ENCODE data around the gene SDC1. TPM values are rescaled to one million over a fixed set of nuclear protein-coding genes. Genes with fewer than 3 reads are reported as not detected.
A peak's percentile ranks its signal among the peaks of the same experiment; 100 is the strongest.

Gene SDC1
- total and polyA plus RNA-seq, 2 of the 8 experiments (the other 6 are each of a cell fraction or from before 2014, with no cell fraction given): 45.3 to 73.3 TPM

DNA sequence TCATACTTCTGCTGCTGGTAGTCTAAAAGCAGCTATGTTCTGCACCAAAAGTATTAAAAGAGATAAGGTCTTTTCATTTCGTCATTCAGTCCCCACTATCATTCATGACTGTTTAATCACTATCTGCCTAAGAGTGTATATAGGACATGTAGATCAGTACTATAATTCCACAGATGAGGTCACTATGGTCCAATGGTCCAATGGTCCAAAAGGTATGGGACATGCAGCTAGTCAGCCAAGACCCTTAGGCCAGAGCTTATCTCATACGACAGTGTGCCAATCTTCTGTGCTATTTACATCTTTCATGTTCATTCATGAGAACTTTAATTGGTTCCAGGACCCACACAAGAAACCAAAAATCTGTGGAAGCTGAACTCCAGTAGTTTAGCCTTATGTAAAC, 42.6 kb upstream of the SDC1 start:
- Histone ChIP-seq H2AK5ac (ENCODE audit: low read depth, low read length) (no peak overlapping the region), H3K4ac (replicated peaks; ENCODE audit: insufficient read length, low read depth, low read length) (no peak overlapping the region), H4K91ac (replicated peaks; ENCODE audit: insufficient read length, low read length) (no peak overlapping the region), H3K4me1 (replicated peaks in 1 of 4; ENCODE audit: control insufficient read depth in 3 of 4, insufficient read depth in 4 of 4, low read length in 3 of 4) (no peaks in the 10 kb centered on the region), H4K8ac (ENCODE audit: extremely low read depth, insufficient read depth, low read length) (no peak overlapping the region), H2BK12ac (ENCODE audit: low read depth, low read length) (no peak overlapping the region), H3K23me2 (ENCODE audit: low read depth, low read length) (no peaks in the 10 kb centered on the region), H3K14ac (ENCODE audit: insufficient read length) (no peak overlapping the region), H2AFZ (ENCODE audit: low read length) (no peak overlapping the region), H3K79me1 (ENCODE audit: low read depth, low read length) (no peaks in the 10 kb centered on the region; the same call in 1 of the 2 replicates), H2BK5ac (ENCODE audit: low read depth, low read length) (no peak overlapping the region), H3K4me3 (ENCODE audit: extremely low read depth in 1 of 4, insufficient read depth in 2 of 4, low read depth in 3 of 4, low read length in 4 of 4) (no peak overlapping the region), H3K9ac (replicated peaks in 1 of 4; ENCODE audit: extremely low read depth in 1 of 4, low read depth in 3 of 4, low read length in 3 of 4) (no peak overlapping the region), H3K36me3 (ENCODE audit: control insufficient read depth in 2 of 4, insufficient read depth in 4 of 4, low read length in 3 of 4) (peaks cover 0 to 24% (median 4%) of the 10 kb centered on the region in 4 experiments; a peak in 4 of 8 replicates), H4K5ac (ENCODE audit: insufficient read length, low read depth, low read length) (no peak overlapping the region), H3K18ac (ENCODE audit: extremely low read depth, low read length) (no peak overlapping the region), H3K79me2 (ENCODE audit: control insufficient read depth in 1 of 2, insufficient read depth in 2 of 2, low read length in 2 of 2) (peaks cover 0 to 2% of the 10 kb centered on the region in 2 experiments; a peak in 1 of 4 replicates), H3K27ac (ENCODE audit: low read depth, low read length) (no peak overlapping the region), H2BK15ac (ENCODE audit: low read length) (no peak overlapping the region), H2BK120ac (replicated peaks; ENCODE audit: low read depth, low read length) (no peak overlapping the region), H3K4me2 (ENCODE audit: insufficient read depth in 1 of 2, low read depth in 2 of 2, low read length in 2 of 2) (no peak overlapping the region), H3K23ac (ENCODE audit: insufficient read length) (no peak overlapping the region), H3K56ac (replicated peaks; ENCODE audit: insufficient read length, low read depth, low read length) (no peak overlapping the region), H4K20me1 (replicated peaks in 1 of 2; ENCODE audit: control insufficient read depth in 1 of 2, insufficient read depth in 2 of 2, low read length in 2 of 2) (peaks cover 0 to 3% of the 10 kb centered on the region in 2 experiments), H3K9me3 (ENCODE audit: insufficient read depth in 2 of 2, low read depth in 1 of 2, low read length in 1 of 2) (no peaks in the 10 kb centered on the region), H3K27me3 (replicated peaks in 1 of 4; ENCODE audit: control insufficient read depth in 3 of 4, extremely low read depth in 1 of 4, insufficient read depth in 3 of 4, low read length in 3 of 4) (no peaks in the 10 kb centered on the region), H2BK20ac (ENCODE audit: low read length) (no peak overlapping the region)
- WGBS, 2 experiments (ENCODE audit: extremely low coverage in 1 of 2, insufficient coverage in 1 of 2, insufficient read length in 1 of 2, insufficient replicate concordance in 2 of 2, low coverage in 1 of 2, low lambda C conversion rate in 2 of 2, missing lambda C conversion rate in 1 of 2): 87% methylated on average over 2 of the region's 2 CpGs; no CpG with 5 or more reads in 1 of the 2 experiments
- no peak for DNase-seq (ENCODE audit: low read depth in 1 of 2, low spot score in 2 of 2)
- ChIA-PET CTCF (ENCODE audit: partially characterized antibody) (interaction anchor here (0.6 to 2.4 kb wide), 7 partner anchors 10 to 174 kb away, joined by 3 to 6 read pairs (median 3); no protein-coding TSS in a partner anchor), POLR2A (ENCODE audit: partially characterized antibody) (interaction anchor here (0.6 kb wide), 1 partner anchor 111 kb away, joined by 3 read pairs; no protein-coding TSS in a partner anchor)
- no peak for FAIRE-seq
- TF ChIP-seq POLR2AphosphoS5 (IDR thresholded peaks at IDR 0.05; ENCODE audit: low read depth, low read length) (peak; percentile 58; the same call in 1 of the 2 replicates), KDM5A (IDR thresholded peaks at IDR 0.05; ENCODE audit: low read length) (no peak)
